ENCODE data around the gene TMEM97.
A peak's percentile ranks its signal among the peaks of the same experiment; 100 is the strongest.

TMEM97 gene

GRCh38 chr17:28372203-28372944 lies 53.4 kb downstream of the TMEM97 start:
- Mint-ChIP-seq H3K4me3 (peak overlapping the region; percentile 85), H3K36me3 (ENCODE audit: low read depth) (peaks cover 13% of the 10 kb centered on the region), H3K27me3 (no peaks in the 10 kb centered on the region), H3K9me3 (no peaks in the 10 kb centered on the region), H3K4me1 (peaks cover 20% of the 10 kb centered on the region), H3K27ac (peak overlapping the region; percentile 79)
- peak; percentile 7 for ATAC-seq
- peak; percentile 28 for DNase-seq

DNA sequence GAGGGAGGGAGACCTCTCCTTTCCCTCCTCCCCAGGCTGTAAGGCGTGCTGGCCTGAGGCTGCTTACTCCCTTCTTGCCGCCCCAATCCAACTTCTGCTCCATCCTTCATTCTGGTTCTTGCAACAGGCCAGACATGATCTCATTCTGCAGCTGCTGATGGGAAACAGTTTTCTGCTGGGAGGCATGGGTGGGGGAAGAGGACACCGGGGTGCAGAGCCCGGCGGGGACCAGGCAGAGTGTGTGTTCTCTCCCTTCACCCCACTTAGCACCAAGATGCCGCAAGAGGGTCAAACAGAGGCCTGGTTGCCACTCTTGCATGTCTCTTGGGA lies 53.9 kb downstream of the TMEM97 start:
- Mint-ChIP-seq H3K4me1 (peaks cover 20% of the 10 kb centered on the region), H3K36me3 (ENCODE audit: low read depth) (peaks cover 13% of the 10 kb centered on the region), H3K27ac (peak overlapping the region; percentile 79), H3K27me3 (no peaks in the 10 kb centered on the region), H3K4me3 (peak overlapping the region; percentile 85), H3K9me3 (no peaks in the 10 kb centered on the region)
- DNase-seq, result no peak
- ATAC-seq, result no peak
